ENCODE results near the gene KRT24.
A peak's percentile ranks its signal among the peaks of the same experiment; 100 is the strongest.

KRT24 gene

DNA sequence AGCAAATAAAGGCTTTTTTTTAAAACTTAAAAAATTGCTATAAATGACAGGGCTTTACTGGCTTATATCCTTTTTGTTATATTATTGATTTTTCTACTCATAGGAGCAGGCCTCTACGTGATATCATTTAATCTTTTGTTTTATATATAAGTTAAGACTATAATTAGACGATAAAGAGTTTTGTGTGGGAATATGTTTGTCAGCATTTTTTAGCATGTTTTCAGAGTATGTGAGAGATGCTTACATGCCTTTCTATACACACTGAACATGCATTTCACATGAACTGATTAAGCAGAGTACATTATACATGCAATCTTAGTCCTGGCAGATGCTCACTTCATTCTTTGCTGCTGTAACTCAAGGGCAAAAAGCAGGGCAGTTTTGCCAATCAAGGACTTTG, 30.9 kb downstream of the KRT24 start:
- Histone ChIP-seq H3K27ac (no peak overlapping the region), H3K27me3 (no peaks in the 10 kb centered on the region), H3K4me3 (no peak overlapping the region), H3K9me3 (no peaks in the 10 kb centered on the region), H3K4me2 (no peak overlapping the region), H3K4me1 (no peaks in the 10 kb centered on the region), H3K9ac (no peak overlapping the region), H3K36me3 (no peaks in the 10 kb centered on the region), H4K20me1 (no peaks in the 10 kb centered on the region)
- TF ChIP-seq Cebpa-rat (IDR thresholded peaks at IDR 0.05): no peak

GRCh38 chr17:40671282-40671681, 32.3 kb downstream of the KRT24 start:
- Histone ChIP-seq H3K4me1 (no peaks in the 10 kb centered on the region), H3K9ac (no peak overlapping the region), H4K20me1 (no peaks in the 10 kb centered on the region), H3K36me3 (no peaks in the 10 kb centered on the region), H3K4me3 (no peak overlapping the region), H3K27ac (no peak overlapping the region), H3K9me3 (no peaks in the 10 kb centered on the region), H3K27me3 (no peaks in the 10 kb centered on the region), H3K4me2 (no peak overlapping the region)
- no peak for TF ChIP-seq Cebpa-rat (IDR thresholded peaks at IDR 0.05)

GRCh38 chr17:40666331-40666730, 37.2 kb downstream of the KRT24 start:
- H3K27ac ChIP-seq: no peak overlapping the region
- H3K4me3 ChIP-seq: no peak overlapping the region
- H4K20me1 ChIP-seq: no peaks in the 10 kb centered on the region
- H3K4me1 ChIP-seq: no peaks in the 10 kb centered on the region
- H3K27me3 ChIP-seq: no peaks in the 10 kb centered on the region
- no peak overlapping the region for H3K9ac ChIP-seq
- no peaks in the 10 kb centered on the region for H3K36me3 ChIP-seq
- no peaks in the 10 kb centered on the region for H3K9me3 ChIP-seq
- no peak overlapping the region for H3K4me2 ChIP-seq
- TF ChIP-seq Cebpa-rat (IDR thresholded peaks at IDR 0.05): no peak

GRCh38 chr17:40664582-40665333, 38.8 kb downstream of the KRT24 start, which contains the start of gene KRT222:
TSS of gene KRT222 (minus strand) at chr17:40665177. CDS start at chr17:40665099, 78 bp downstream.
- Histone ChIP-seq H3K36me3 (no peaks in the 10 kb centered on the region), H4K20me1 (no peaks in the 10 kb centered on the region), H3K4me2 (no peak within 1 kb of the TSS), H3K27ac (no peak within 1 kb of the TSS), H3K27me3 (no peaks in the 10 kb centered on the region), H3K4me1 (no peaks in the 10 kb centered on the region), H3K9ac (no peak within 1 kb of the TSS), H3K9me3 (no peaks in the 10 kb centered on the region), H3K4me3 (no peak within 1 kb of the TSS)
- no peak for TF ChIP-seq Cebpa-rat (IDR thresholded peaks at IDR 0.05)

- H3K4me2 ChIP-seq: no peak overlapping the region
- H3K36me3 ChIP-seq: no peaks in the 10 kb centered on the region
- H3K9me3 ChIP-seq: no peaks in the 10 kb centered on the region
- no peak for TF ChIP-seq Cebpa-rat (IDR thresholded peaks at IDR 0.05)
- no peaks in the 10 kb centered on the region for H4K20me1 ChIP-seq
- no peaks in the 10 kb centered on the region for H3K4me1 ChIP-seq
- no peak overlapping the region for H3K9ac ChIP-seq
- no peak overlapping the region for H3K27ac ChIP-seq
- H3K27me3 ChIP-seq: no peaks in the 10 kb centered on the region
- no peak overlapping the region for H3K4me3 ChIP-seq
Observed at GRCh38 chr17:40663252-40663651, 40.3 kb downstream of the KRT24 start.

- Histone ChIP-seq H3K36me3 (no peaks in the 10 kb centered on the region), H3K9me3 (no peaks in the 10 kb centered on the region), H3K27ac (no peak overlapping the region), H3K4me1 (no peaks in the 10 kb centered on the region), H3K4me2 (no peak overlapping the region), H3K4me3 (no peak overlapping the region), H4K20me1 (no peaks in the 10 kb centered on the region), H3K9ac (no peak overlapping the region), H3K27me3 (no peaks in the 10 kb centered on the region)
- no peak for TF ChIP-seq Cebpa-rat (IDR thresholded peaks at IDR 0.05)
Observed at GRCh38 chr17:40659911-40660310, 43.6 kb downstream of the KRT24 start.

- Histone ChIP-seq H3K4me1 (no peaks in the 10 kb centered on the region), H4K20me1 (no peaks in the 10 kb centered on the region), H3K27ac (no peak overlapping the region), H3K9ac (no peak overlapping the region), H3K4me3 (no peak overlapping the region), H3K9me3 (no peaks in the 10 kb centered on the region), H3K27me3 (no peaks in the 10 kb centered on the region), H3K36me3 (no peaks in the 10 kb centered on the region), H3K4me2 (no peak overlapping the region)
- TF ChIP-seq Cebpa-rat (IDR thresholded peaks at IDR 0.05): no peak
Observed at GRCh38 chr17:40658396-40658795, 45.2 kb downstream of the KRT24 start.

DNA sequence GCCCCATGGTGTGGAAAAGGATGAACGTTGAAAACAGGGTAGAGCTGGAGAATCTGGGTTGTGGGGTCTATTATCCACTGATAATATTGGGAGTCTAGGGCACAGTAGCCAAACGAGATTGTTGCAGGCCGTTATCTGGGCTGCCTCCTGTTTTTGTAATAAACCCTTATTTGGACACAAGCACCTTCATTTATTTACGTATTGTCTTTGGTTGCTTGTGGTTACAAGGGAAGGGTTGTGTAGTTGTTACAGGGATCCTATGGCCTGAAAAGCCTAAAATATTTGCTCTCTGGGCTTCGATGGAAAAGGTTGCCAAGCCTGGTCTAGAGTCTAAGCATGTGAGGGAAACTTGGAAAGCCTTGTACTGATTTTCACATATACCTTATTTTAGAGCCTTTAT, 51.6 kb downstream of the KRT24 start:
- Histone ChIP-seq H3K36me3 (no peaks in the 10 kb centered on the region), H3K9ac (no peak overlapping the region), H3K27me3 (no peaks in the 10 kb centered on the region), H3K9me3 (no peaks in the 10 kb centered on the region), H4K20me1 (no peaks in the 10 kb centered on the region), H3K27ac (no peak overlapping the region), H3K4me2 (no peak overlapping the region), H3K4me3 (no peak overlapping the region), H3K4me1 (peaks cover 16% of the 10 kb centered on the region)
- no peak for TF ChIP-seq Cebpa-rat (IDR thresholded peaks at IDR 0.05)

GRCh38 chr17:40648384-40648968, 55.1 kb downstream of the KRT24 start:
- Histone ChIP-seq H3K9me3 (no peaks in the 10 kb centered on the region), H3K9ac (peak overlapping the region; percentile 100), H3K27me3 (no peaks in the 10 kb centered on the region)

More at GRCh38 chr17:40648384-40648968, 55.1 kb downstream of the KRT24 start:
- TF ChIP-seq Cebpa-rat (IDR thresholded peaks at IDR 0.05): no peak
- peaks cover 19% of the 10 kb centered on the region; the same call in 1 of the 2 replicates for H3K36me3 ChIP-seq
- peaks cover 28% of the 10 kb centered on the region; the same call in 1 of the 2 replicates for H4K20me1 ChIP-seq
- peak overlapping the region; percentile 87 for H3K4me2 ChIP-seq
- H3K4me1 ChIP-seq: peaks cover 49% of the 10 kb centered on the region
- H3K4me3 ChIP-seq: peak overlapping the region; percentile 91
- H3K27ac ChIP-seq: peak overlapping the region; percentile 100

Data from BLaER1 (cell line).